Neural cell (in vitro differentiated cells): ENCODE results near the gene DACT2. TPM values are rescaled to one million over a fixed set of nuclear protein-coding genes. Genes with fewer than 3 reads are reported as not detected.
"Not testable (repeated sequence)": the region's sequence is repeated elsewhere in the genome, so short reads cannot be mapped to it uniquely, and the experiment has no call there.

Experiments
- H2AFZ ChIP-seq: fragments of 200-600, 300-800 bp; sonication (generic), shearing (Covaris generic); 2 replicates; pipeline ENCODE4 v1.6.0; 2014; ENCODE audit warnings: low read depth, mild to moderate bottlenecking, antibody characterized with exemption, low read length, moderate library complexity
- H3F3A ChIP-seq: fragments of 200-600 bp; shearing (Covaris generic); 2 replicates; pipeline ENCODE4 v1.6.1; 2016; ENCODE audit warnings: mild to moderate bottlenecking, moderate library complexity, mixed read lengths, antibody characterized with exemption, low read length; ENCODE audit not compliant: insufficient read depth, poor library complexity, severe bottlenecking
- H3K27ac ChIP-seq: fragments of 200-600, 300-800 bp; sonication (generic), shearing (Covaris generic); 2 replicates; pipeline ENCODE4 v1.5.1; 2014; ENCODE audit warnings: mild to moderate bottlenecking, low read length, moderate library complexity
- H3K27me3 ChIP-seq: fragments of 300-800, 200-600 bp; sonication (generic), shearing (Covaris generic); 2 replicates; pipeline ENCODE4 v1.6.0; 2014; ENCODE audit warnings: mild to moderate bottlenecking, low read depth, low read length, moderate library complexity; ENCODE audit not compliant: insufficient read depth
- H3K36me3 ChIP-seq: fragments of 300-800, 200-600 bp; sonication (generic), shearing (Covaris generic); 2 replicates; pipeline ENCODE4 v1.5.1; 2014; ENCODE audit warnings: mild to moderate bottlenecking, antibody characterized with exemption, low read length, moderate library complexity; ENCODE audit not compliant: insufficient read depth
- H3K4me2 ChIP-seq: fragments of 300-800, 200-600 bp; sonication (generic), shearing (Covaris generic); 2 replicates; pipeline ENCODE4 v1.6.0; 2014; ENCODE audit warnings: mild to moderate bottlenecking, low read length
- H3K4me3 ChIP-seq: fragments of 300-800, 200-600 bp; sonication (generic), shearing (Covaris generic); 2 replicates; pipeline ENCODE4 v1.5.1; 2014; ENCODE audit warnings: mild to moderate bottlenecking, low read length, moderate library complexity
- H3K79me2 ChIP-seq: fragments of 200-600 bp; shearing (Covaris generic); replicated peaks from 2 replicates; pipeline ENCODE4 v1.6.0; 2014; ENCODE audit warnings: mild to moderate bottlenecking, low read length, moderate library complexity; ENCODE audit not compliant: insufficient read depth
- H3K9ac ChIP-seq: fragments of 300-800, 200-600 bp; sonication (generic), shearing (Covaris generic); 2 replicates; pipeline ENCODE4 v1.6.1; 2016; ENCODE audit warnings: mild to moderate bottlenecking, low read length, mixed read lengths
- H3K9me2 ChIP-seq: fragments of 200-600 bp; shearing (Covaris generic); 2 replicates; pipeline ENCODE4 v1.6.1; 2016; ENCODE audit warnings: mild to moderate bottlenecking, low read length, mixed read lengths; ENCODE audit not compliant: insufficient read depth
- H3K9me3 ChIP-seq: fragments of 200-600, 300-800 bp; sonication (generic), shearing (Covaris generic); 2 replicates; pipeline ENCODE4 v1.6.1; 2016; ENCODE audit warnings: mild to moderate bottlenecking, mixed run types, low read length, moderate library complexity, mixed read lengths
- H4K20me1 ChIP-seq: fragments of 200-600 bp; shearing (Covaris generic); 2 replicates; pipeline ENCODE4 v1.6.1; 2016; ENCODE audit warnings: mild to moderate bottlenecking, mixed run types; ENCODE audit not compliant: insufficient read depth
- EP300 ChIP-seq: fragments of 450-650 bp; conservative IDR thresholded peaks from 2 replicates; pipeline ENCODE4 v1.6.1; 2014; ENCODE audit warnings: antibody characterized with exemption, mild to moderate bottlenecking, moderate library complexity; ENCODE audit not compliant: poor library complexity, severe bottlenecking
- EZH2 ChIP-seq: fragments of 200-600, 300-800 bp; shearing (Covaris generic), sonication (generic); IDR thresholded peaks from 2 replicates; pipeline ENCODE4 v1.6.1; 2014; ENCODE audit warnings: antibody characterized with exemption, low read length, borderline replicate concordance, mild to moderate bottlenecking; ENCODE audit not compliant: insufficient read depth, poor library complexity, severe bottlenecking
- MXI1 ChIP-seq: fragments of 450-650 bp; conservative IDR thresholded peaks from 2 replicates; pipeline ENCODE4 v1.6.1; 2014; ENCODE audit warnings: antibody characterized with exemption, mild to moderate bottlenecking; ENCODE audit not compliant: poor library complexity, severe bottlenecking
- POLR2AphosphoS5 ChIP-seq: IDR thresholded peaks from 2 replicates; pipeline ENCODE4 v1.6.1; 2012
- RAD21 ChIP-seq: fragments of 450-650 bp; conservative IDR thresholded peaks from 2 replicates; pipeline ENCODE4 v1.6.1; 2014; ENCODE audit warnings: antibody characterized with exemption, mild to moderate bottlenecking, moderate library complexity
- SMC3 ChIP-seq: fragments of 450-650 bp; conservative IDR thresholded peaks from 2 replicates; pipeline ENCODE4 v1.6.1; 2014; ENCODE audit warnings: antibody characterized with exemption, mild to moderate bottlenecking, moderate library complexity; ENCODE audit not compliant: poor library complexity
- TAF1 ChIP-seq: IDR thresholded peaks from 2 replicates; pipeline ENCODE4 v1.6.1; 2012; ENCODE audit warnings: low read depth
- polyA plus RNA-seq: library from polyadenylated mRNA; depleted of rRNA; stranded (reverse); fragments of >200 nt; gene quantifications from 2 replicates; pipeline ENCODE4 v1.2.3, GENCODE V29; 2014
- TF ChIP-seq, protein P1 (sequence below): IDR thresholded peaks from 2 replicates; pipeline ENCODE4 v1.6.1; 2012; ENCODE audit warnings: borderline replicate concordance
- TF ChIP-seq, protein P2 (sequence below): fragments of 450-650 bp; IDR thresholded peaks from 2 replicates; pipeline ENCODE4 v1.5.1; 2014; ENCODE audit warnings: antibody characterized with exemption, mild to moderate bottlenecking, moderate library complexity; ENCODE audit not compliant: poor library complexity, severe bottlenecking

Gene DACT2
- polyA plus RNA-seq, 1 donor from 2014 or later = 0.48 TPM

DNA sequence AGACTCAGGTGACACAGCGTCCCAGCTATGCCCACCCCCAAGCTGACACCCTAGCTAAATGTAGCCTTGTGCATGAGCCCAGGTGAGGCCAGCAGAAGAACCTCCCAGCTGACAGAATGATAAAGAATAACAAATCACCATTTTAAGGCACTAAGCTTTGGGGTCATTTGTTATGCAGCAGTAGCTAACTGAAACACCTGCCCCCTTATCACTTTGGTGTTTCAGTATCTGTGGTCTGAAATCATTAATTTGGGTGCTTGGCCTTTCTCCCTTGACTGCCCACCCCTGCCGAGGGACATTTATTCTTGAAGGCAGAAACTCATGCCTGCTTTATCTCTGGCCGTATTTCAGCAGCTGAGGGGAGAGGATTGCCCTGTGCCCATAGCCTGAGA is 30.0 kb downstream of the DACT2 start:
- no peaks in the 10 kb centered on the region for H3K9me2 ChIP-seq
- H3K4me3 ChIP-seq = no peak overlapping the region
- no peaks in the 10 kb centered on the region for H3F3A ChIP-seq
- H3K27ac ChIP-seq = no peak overlapping the region
- H3K36me3 ChIP-seq = no peaks in the 10 kb centered on the region
- no peaks in the 10 kb centered on the region for H3K79me2 ChIP-seq
- H3K27me3 ChIP-seq = no peaks in the 10 kb centered on the region
- H3K4me2 ChIP-seq = no peak overlapping the region
- TF ChIP-seq POLR2AphosphoS5 (no peak), EZH2 (no peak)
- TF ChIP-seq, protein P1, sequence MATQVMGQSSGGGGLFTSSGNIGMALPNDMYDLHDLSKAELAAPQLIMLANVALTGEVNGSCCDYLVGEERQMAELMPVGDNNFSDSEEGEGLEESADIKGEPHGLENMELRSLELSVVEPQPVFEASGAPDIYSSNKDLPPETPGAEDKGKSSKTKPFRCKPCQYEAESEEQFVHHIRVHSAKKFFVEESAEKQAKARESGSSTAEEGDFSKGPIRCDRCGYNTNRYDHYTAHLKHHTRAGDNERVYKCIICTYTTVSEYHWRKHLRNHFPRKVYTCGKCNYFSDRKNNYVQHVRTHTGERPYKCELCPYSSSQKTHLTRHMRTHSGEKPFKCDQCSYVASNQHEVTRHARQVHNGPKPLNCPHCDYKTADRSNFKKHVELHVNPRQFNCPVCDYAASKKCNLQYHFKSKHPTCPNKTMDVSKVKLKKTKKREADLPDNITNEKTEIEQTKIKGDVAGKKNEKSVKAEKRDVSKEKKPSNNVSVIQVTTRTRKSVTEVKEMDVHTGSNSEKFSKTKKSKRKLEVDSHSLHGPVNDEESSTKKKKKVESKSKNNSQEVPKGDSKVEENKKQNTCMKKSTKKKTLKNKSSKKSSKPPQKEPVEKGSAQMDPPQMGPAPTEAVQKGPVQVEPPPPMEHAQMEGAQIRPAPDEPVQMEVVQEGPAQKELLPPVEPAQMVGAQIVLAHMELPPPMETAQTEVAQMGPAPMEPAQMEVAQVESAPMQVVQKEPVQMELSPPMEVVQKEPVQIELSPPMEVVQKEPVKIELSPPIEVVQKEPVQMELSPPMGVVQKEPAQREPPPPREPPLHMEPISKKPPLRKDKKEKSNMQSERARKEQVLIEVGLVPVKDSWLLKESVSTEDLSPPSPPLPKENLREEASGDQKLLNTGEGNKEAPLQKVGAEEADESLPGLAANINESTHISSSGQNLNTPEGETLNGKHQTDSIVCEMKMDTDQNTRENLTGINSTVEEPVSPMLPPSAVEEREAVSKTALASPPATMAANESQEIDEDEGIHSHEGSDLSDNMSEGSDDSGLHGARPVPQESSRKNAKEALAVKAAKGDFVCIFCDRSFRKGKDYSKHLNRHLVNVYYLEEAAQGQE = no peak
- TF ChIP-seq, protein P2, sequence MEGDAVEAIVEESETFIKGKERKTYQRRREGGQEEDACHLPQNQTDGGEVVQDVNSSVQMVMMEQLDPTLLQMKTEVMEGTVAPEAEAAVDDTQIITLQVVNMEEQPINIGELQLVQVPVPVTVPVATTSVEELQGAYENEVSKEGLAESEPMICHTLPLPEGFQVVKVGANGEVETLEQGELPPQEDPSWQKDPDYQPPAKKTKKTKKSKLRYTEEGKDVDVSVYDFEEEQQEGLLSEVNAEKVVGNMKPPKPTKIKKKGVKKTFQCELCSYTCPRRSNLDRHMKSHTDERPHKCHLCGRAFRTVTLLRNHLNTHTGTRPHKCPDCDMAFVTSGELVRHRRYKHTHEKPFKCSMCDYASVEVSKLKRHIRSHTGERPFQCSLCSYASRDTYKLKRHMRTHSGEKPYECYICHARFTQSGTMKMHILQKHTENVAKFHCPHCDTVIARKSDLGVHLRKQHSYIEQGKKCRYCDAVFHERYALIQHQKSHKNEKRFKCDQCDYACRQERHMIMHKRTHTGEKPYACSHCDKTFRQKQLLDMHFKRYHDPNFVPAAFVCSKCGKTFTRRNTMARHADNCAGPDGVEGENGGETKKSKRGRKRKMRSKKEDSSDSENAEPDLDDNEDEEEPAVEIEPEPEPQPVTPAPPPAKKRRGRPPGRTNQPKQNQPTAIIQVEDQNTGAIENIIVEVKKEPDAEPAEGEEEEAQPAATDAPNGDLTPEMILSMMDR = no peak
- H3K9me3 ChIP-seq = no peaks in the 10 kb centered on the region
- no peak overlapping the region for H2AFZ ChIP-seq
- no peak overlapping the region for H3K9ac ChIP-seq
- H4K20me1 ChIP-seq = no peaks in the 10 kb centered on the region

DNA sequence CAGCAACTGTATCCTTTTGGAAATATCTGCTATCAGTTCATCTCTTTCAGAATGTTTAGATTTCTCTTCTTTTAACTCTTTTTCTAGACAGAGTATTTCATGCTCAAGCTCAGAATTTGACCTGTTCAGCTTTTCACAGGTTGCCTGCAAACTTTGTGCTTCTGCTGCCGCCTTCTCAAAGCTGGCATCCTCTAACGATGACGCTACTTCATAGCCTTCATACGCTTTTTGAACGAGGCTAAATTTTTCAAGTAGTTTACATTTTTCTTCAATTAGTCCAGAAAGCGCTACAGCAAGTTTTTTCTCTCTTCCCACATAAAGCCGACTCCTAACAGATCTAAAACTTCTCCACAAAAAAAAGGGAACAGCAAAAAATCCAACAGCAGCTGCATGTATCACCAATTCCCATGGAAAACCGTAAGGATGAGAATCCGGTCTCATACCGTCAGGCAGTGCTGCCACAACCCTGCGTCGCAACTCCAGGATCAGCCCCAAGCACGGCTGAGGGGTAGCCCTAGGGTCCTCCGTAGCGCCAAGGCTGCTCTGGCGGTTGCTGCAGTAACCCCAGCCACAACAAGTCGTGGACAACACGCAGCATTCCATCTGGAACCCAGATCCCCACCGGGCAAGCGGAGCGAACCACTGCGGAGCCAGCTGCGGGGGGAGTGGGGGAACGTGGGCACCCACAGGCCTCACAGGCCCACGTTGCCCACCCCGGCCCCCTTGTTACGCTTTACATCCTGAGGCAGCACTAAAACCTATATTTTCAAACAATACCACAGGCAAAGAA is 30.6 kb downstream of the DACT2 start:
- TF ChIP-seq, protein P1 = no peak
- TF ChIP-seq RAD21 (no peak), TAF1 (no peak), EP300 (no peak), MXI1 (no peak), SMC3 (no peak), POLR2AphosphoS5 (no peak), EZH2 (no peak)
- TF ChIP-seq, protein P2 = no peak
- H3F3A ChIP-seq = no peaks in the 10 kb centered on the region
- no peaks in the 10 kb centered on the region for H3K9me3 ChIP-seq
- no peaks in the 10 kb centered on the region for H3K36me3 ChIP-seq
- H3K27me3 ChIP-seq = no peaks in the 10 kb centered on the region
- H4K20me1 ChIP-seq = no peaks in the 10 kb centered on the region
- H3K79me2 ChIP-seq = no peaks in the 10 kb centered on the region
- no peak overlapping the region for H2AFZ ChIP-seq
- no peak overlapping the region for H3K4me2 ChIP-seq
- H3K27ac ChIP-seq = no peak overlapping the region
- no peaks in the 10 kb centered on the region for H3K9me2 ChIP-seq
- no peak overlapping the region for H3K4me3 ChIP-seq
- H3K9ac ChIP-seq = no peak overlapping the region

DNA sequence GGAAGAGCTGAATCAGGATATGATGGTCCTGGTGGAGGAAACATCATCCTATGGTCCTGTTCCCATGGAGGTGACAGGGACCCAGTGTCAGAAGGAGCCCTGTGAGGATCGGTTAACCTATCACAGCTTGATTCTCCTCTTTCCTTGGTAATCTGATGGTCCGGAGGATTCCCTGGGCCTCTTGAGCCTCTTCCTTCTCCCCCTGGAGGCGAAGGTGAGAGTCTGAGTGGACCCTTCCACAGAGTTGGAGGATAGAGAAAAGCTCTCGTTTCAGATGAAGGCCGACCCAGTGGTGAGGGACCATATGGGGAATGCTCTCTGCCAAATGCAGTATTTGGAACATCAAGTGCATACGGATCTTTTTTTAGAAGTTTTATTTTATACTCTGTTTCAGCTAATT is 32.1 kb downstream of the DACT2 start:
- H3K4me3 ChIP-seq, H3K27ac ChIP-seq, H3K9ac ChIP-seq, H3K9me2 ChIP-seq, H3F3A ChIP-seq, H3K79me2 ChIP-seq, H3K9me3 ChIP-seq, H2AFZ ChIP-seq, H3K36me3 ChIP-seq, H4K20me1 ChIP-seq, H3K4me2 ChIP-seq, H3K27me3 ChIP-seq: not testable (repeated sequence)
